Liver (tissue), 9 donors: ENCODE results near the gene FKBP5. TPM values are rescaled to one million over a fixed set of nuclear protein-coding genes. Genes with fewer than 3 reads are reported as not detected.

Experiments
- DNase-seq: peaks from one replicate; pipeline ENCODE4 v3.0.0-alpha.2; 2017; ENCODE audit warnings: low spot score
- H3K27ac ChIP-seq, 2 donors: one replicate each; pipeline ENCODE4 v1.7.0; 2013; ENCODE audit warnings: inconsistent platforms in 2 of 2, low read length in 2 of 2, control low read depth in 1 of 2, low read depth in 1 of 2, mild to moderate bottlenecking in 1 of 2
- H3K27me3 ChIP-seq, 4 donors: one replicate each; pipeline versions ENCODE4 v1.6.1 to v1.7.0; 2013; ENCODE audit warnings: low read length in 3 of 4, inconsistent platforms in 1 of 4, mild to moderate bottlenecking in 1 of 4, moderate library complexity in 1 of 4; ENCODE audit not compliant: control insufficient read depth in 4 of 4, insufficient read depth in 4 of 4
- H3K36me3 ChIP-seq, 4 donors: one replicate each; pipeline versions ENCODE4 v1.6.1 to v1.7.0; 2013; ENCODE audit warnings: low read length in 3 of 4, mild to moderate bottlenecking in 3 of 4, low read depth in 1 of 4, moderate library complexity in 1 of 4; ENCODE audit not compliant: control insufficient read depth in 4 of 4, insufficient read depth in 3 of 4
- H3K4me1 ChIP-seq, 4 donors: one replicate each; pipeline versions ENCODE4 v1.6.1 to v1.7.0; 2013; ENCODE audit warnings: low read length in 3 of 4, mild to moderate bottlenecking in 3 of 4, moderate library complexity in 1 of 4; ENCODE audit not compliant: control insufficient read depth in 4 of 4, insufficient read depth in 4 of 4
- H3K4me3 ChIP-seq, 3 donors: one replicate each; pipeline versions ENCODE4 v1.6.1 to v1.7.0; 2013; ENCODE audit warnings: low read length in 3 of 3, control low read depth in 1 of 3, low read depth in 1 of 3, mild to moderate bottlenecking in 1 of 3
- H3K9ac ChIP-seq, 2 donors: one replicate each; pipeline ENCODE4 v1.7.0; 2013; ENCODE audit warnings: low read length in 2 of 2, mild to moderate bottlenecking in 2 of 2, moderate library complexity in 2 of 2, control low read depth in 1 of 2, low read depth in 1 of 2
- H3K9me3 ChIP-seq, 4 donors: one replicate each; pipeline versions ENCODE4 v1.6.1 to v1.7.0; 2013; ENCODE audit warnings: low read length in 3 of 4; ENCODE audit not compliant: control insufficient read depth in 4 of 4
- CTCF ChIP-seq: fragments of 150-350 bp; IDR thresholded peaks from 2 replicates; pipeline ENCODE4 v1.5.1; 2017; ENCODE audit warnings: improper control_type of control experiment, low read depth, low read length; ENCODE audit not compliant: missing input control
- FOXA2 ChIP-seq: IDR thresholded peaks from 2 replicates; pipeline ENCODE4 v1.6.1; 2016; ENCODE audit warnings: antibody characterized with exemption
- GABPA ChIP-seq, 2 donors: IDR thresholded peaks in 1 of 2; conservative IDR thresholded peaks in 1 of 2; 2 replicates each; pipeline ENCODE4 v1.6.1; 2016; ENCODE audit warnings: antibody characterized with exemption in 2 of 2, mild to moderate bottlenecking in 1 of 2, moderate library complexity in 1 of 2
- JUND ChIP-seq, 2 donors: IDR thresholded peaks; 2 replicates each; pipeline ENCODE4 v1.6.1; 2016; ENCODE audit warnings: antibody characterized with exemption in 2 of 2
- MAX ChIP-seq: IDR thresholded peaks from 2 replicates; pipeline ENCODE4 v1.6.1; 2016; ENCODE audit warnings: antibody characterized with exemption
- NR2F2 ChIP-seq: IDR thresholded peaks from 2 replicates; pipeline ENCODE4 v1.6.1; 2016; ENCODE audit warnings: antibody characterized with exemption
- REST ChIP-seq: IDR thresholded peaks from 2 replicates; pipeline ENCODE4 v1.6.1; 2016; ENCODE audit warnings: antibody characterized with exemption, mild to moderate bottlenecking
- RXRA ChIP-seq, 2 donors: IDR thresholded peaks; 2 replicates each; pipeline ENCODE4 v1.6.1; 2017 to 2018; ENCODE audit warnings: antibody characterized with exemption in 2 of 2, mild to moderate bottlenecking in 1 of 2
- SP1 ChIP-seq: IDR thresholded peaks from 2 replicates; pipeline ENCODE4 v1.6.1; 2018; ENCODE audit warnings: antibody characterized with exemption, mild to moderate bottlenecking
- ZBTB33 ChIP-seq: IDR thresholded peaks from 2 replicates; pipeline ENCODE4 v1.6.1; 2016; ENCODE audit warnings: antibody characterized with exemption
- WGBS: extraction: QIAGEN DNeasy Blood & Tissue Kit; methylation state at CpG from one replicate; pipeline ENCODE4 v1.1.7; 2013; 5-methylcytosine and 5-hydroxymethylcytosine counted together
- polyA plus RNA-seq, 2 donors: library from polyadenylated mRNA; stranded (reverse) in 1 of 2; unstranded in 1 of 2; fragments of 200-250 nt in 1 of 2; fragments of >200 nt in 1 of 2; fragmentation: Nextera tagmentation in 1 of 2; extraction: Ambion mirVana in 1 of 2; gene quantifications; one replicate each; pipeline versions ENCODE4 v1.2.1 to v1.2.3, GENCODE V29; 2013 to 2015
- total RNA-seq, 2 donors: library from RNA; depleted of rRNA; stranded (reverse); fragments of >200 nt; gene quantifications; one replicate each; pipeline ENCODE4 v1.2.3, GENCODE V29; 2014
- donor health status: healthy.
- donor health status: healthy.
- donor health status: healthy.
- donor health status: healthy.
- donor health status: healthy.

Gene FKBP5
- total and polyA plus RNA-seq, 4 donors, result 10.3 to 132 (median 63.7) TPM

GRCh38 chr6:35710241-35710847 is 21.6 kb upstream of the FKBP5 start:
- no peak for TF ChIP-seq GABPA (IDR thresholded peaks at IDR 0.05 in 1 of 2, conservative IDR thresholded peaks at IDR 0.05 in 1 of 2)
- TF ChIP-seq NR2F2, result no peak
- TF ChIP-seq RXRA (IDR thresholded peaks at IDR 0.05), result peak in 1 of 2 donors; percentile 8
- peak; percentile 18 for TF ChIP-seq SP1
- TF ChIP-seq JUND (IDR thresholded peaks at IDR 0.05), result peak; percentile 69 to 90
- TF ChIP-seq MAX, result no peak
- H3K27ac ChIP-seq, result no peak overlapping the region
- H3K9ac ChIP-seq, result no peak overlapping the region
- no peak overlapping the region for H3K4me3 ChIP-seq
- 72% methylated on average over 4 of the region's 4 CpGs for WGBS
- no peak for DNase-seq
- H3K27me3 ChIP-seq, result no peaks in the 10 kb centered on the region
- H3K4me1 ChIP-seq, result no peaks in the 10 kb centered on the region
- H3K36me3 ChIP-seq, result peaks cover 0 to 4% (median 0%) of the 10 kb centered on the region in 4 donors
- H3K9me3 ChIP-seq, result no peaks in the 10 kb centered on the region

GRCh38 chr6:35708585-35708984 is 19.9 kb upstream of the FKBP5 start:
- H3K4me3 ChIP-seq, result no peak overlapping the region
- H3K27me3 ChIP-seq, result no peaks in the 10 kb centered on the region
- no peak for TF ChIP-seq FOXA2
- TF ChIP-seq ZBTB33, result no peak
- TF ChIP-seq REST, result no peak
- TF ChIP-seq CTCF, result no peak
- H3K9ac ChIP-seq, result no peak overlapping the region
- DNase-seq, result no peak
- H3K9me3 ChIP-seq, result no peaks in the 10 kb centered on the region
- H3K36me3 ChIP-seq, result peaks cover 0 to 2% (median 0%) of the 10 kb centered on the region in 4 donors
- H3K4me1 ChIP-seq, result no peaks in the 10 kb centered on the region
- H3K27ac ChIP-seq, result no peak overlapping the region
